PC-3 (cell line): ENCODE measurements around the gene WDR46. TPM values are rescaled to one million over a fixed set of nuclear protein-coding genes. Genes with fewer than 3 reads are reported as not detected.
A peak's percentile ranks its signal among the peaks of the same experiment; 100 is the strongest.

Source experiments
- ATAC-seq: fragments of 200-7000 bp; cut with Tn5 transposase; 2 replicates; pipeline ENCODE4 v1.9.1; 2020; ENCODE audit warnings: mild to moderate bottlenecking, moderate library complexity
- Bru-seq: library from RNA; stranded (reverse); fragments of 400-500 nt; gene quantifications from one replicate; lab custom pipeline; 2021; lab: Mats Ljungman, UMichigan
- BruChase-seq, 2 experiments: library from RNA; stranded (reverse); fragments of 400-500 nt; gene quantifications; one replicate each; lab custom pipeline; 2021; lab: Mats Ljungman, UMichigan
- BruUV-seq: library from RNA; stranded (reverse); fragments of 400-500 nt; replicated peaks from 2 replicates; lab custom pipeline; 2021; lab: Mats Ljungman, UMichigan
- CTCF ChIA-PET: fragments of 300-600 bp; sonication (Branson Sonifier 250); formaldehyde crosslinking; loops from one replicate; lab custom pipeline; 2022; ENCODE audit warnings: antibody characterized with exemption; lab: Charles Lee
- POLR2A ChIA-PET: fragments of 300-600 bp; sonication (Branson Sonifier 250); formaldehyde crosslinking; loops from one replicate; lab custom pipeline; 2022; ENCODE audit warnings: antibody characterized with exemption; ENCODE audit not compliant: unreplicated experiment; lab: Charles Lee
- DNase-seq: peaks from one replicate; pipeline ENCODE4 v3.0.0-alpha.2; 2015
- H2AFZ ChIP-seq: fragments of 300-600 bp; sonication (generic); 2 replicates; pipeline ENCODE4 v1.6.0; 2016; ENCODE audit warnings: antibody characterized with exemption, low read length
- H3F3A ChIP-seq: fragments of 300-600 bp; sonication (generic); one replicate; pipeline ENCODE4 v1.6.0; 2017; ENCODE audit warnings: antibody characterized with exemption, low read length, control low read depth, mild to moderate bottlenecking; ENCODE audit not compliant: unreplicated experiment
- H3K27ac ChIP-seq: fragments of 300-600 bp; sonication (generic); 2 replicates; pipeline ENCODE4 v1.5.1; 2016; ENCODE audit warnings: mild to moderate bottlenecking, low read length
- H3K27me3 ChIP-seq: fragments of 300-600 bp; sonication (generic); 2 replicates; pipeline ENCODE4 v1.6.1; 2016; ENCODE audit warnings: low read length, mixed read lengths
- H3K36me3 ChIP-seq: fragments of 300-600 bp; sonication (generic); 2 replicates; pipeline ENCODE4 v1.6.1; 2016; ENCODE audit warnings: low read depth, mixed run types, low read length, mixed read lengths
- H3K4me1 ChIP-seq: fragments of 300-600 bp; sonication (generic); 2 replicates; pipeline ENCODE4 v1.5.1; 2016; ENCODE audit warnings: low read length; ENCODE audit not compliant: insufficient read depth
- H3K4me2 ChIP-seq: fragments of 300-600 bp; sonication (generic); 2 replicates; pipeline ENCODE4 v1.6.0; 2016; ENCODE audit warnings: low read length
- H3K4me3 ChIP-seq: fragments of 300-600 bp; sonication (generic); 2 replicates; pipeline ENCODE4 v1.5.1; 2016; ENCODE audit warnings: mild to moderate bottlenecking, low read length, mixed read lengths
- H3K79me2 ChIP-seq: fragments of 300-600 bp; sonication (generic); 2 replicates; pipeline ENCODE4 v1.6.1; 2017; ENCODE audit warnings: low read length, mixed read lengths
- H3K9ac ChIP-seq: fragments of 300-600 bp; sonication (generic); 2 replicates; pipeline ENCODE4 v1.6.0; 2016; ENCODE audit warnings: mild to moderate bottlenecking, low read length
- H3K9me2 ChIP-seq: fragments of 300-600 bp; sonication (generic); replicated peaks from 2 replicates; pipeline ENCODE4 v1.6.1; 2016; ENCODE audit warnings: mixed run types, low read length, mixed read lengths
- H3K9me3 ChIP-seq: fragments of 300-600 bp; sonication (generic); 2 replicates; pipeline ENCODE4 v1.6.1; 2016; ENCODE audit warnings: low read length, mixed read lengths
- H4K20me1 ChIP-seq: fragments of 300-600 bp; sonication (generic); 2 replicates; pipeline ENCODE4 v1.6.1; 2016; ENCODE audit warnings: low read length, mixed read lengths
- EZH2 ChIP-seq: fragments of 300-600 bp; sonication (generic); IDR thresholded peaks from one replicate; pipeline ENCODE4 v1.6.1; 2017; ENCODE audit warnings: antibody characterized with exemption, mild to moderate bottlenecking, low read length; ENCODE audit not compliant: unreplicated experiment
- EZH2phosphoT487 ChIP-seq: fragments of 300-600 bp; sonication (generic); IDR thresholded peaks from 2 replicates; pipeline ENCODE4 v1.6.1; 2018; ENCODE audit warnings: mild to moderate bottlenecking, antibody characterized with exemption, low read length, borderline replicate concordance
- intact Hi-C: fragments of 100-400 bp; cut with micrococcal nuclease; formaldehyde crosslinking; loops from 2 replicates; pipeline ENCODE4 v1.9.0; 2023
- long read RNA-seq: library from polyadenylated mRNA; unstranded; transcript quantifications from one replicate; pipeline ENCODE4 v2.0.0, GENCODE V29; 2021; ENCODE audit not compliant: unreplicated experiment
- total RNA-seq: library from RNA; depleted of rRNA; stranded (reverse); fragments of >200 nt; gene quantifications from 2 replicates; pipeline ENCODE4 v1.2.3, GENCODE V29; 2014; rRNA removed
- TF ChIP-seq, protein P1 (sequence below): fragments of 300-600 bp; sonication (generic); conservative IDR thresholded peaks from 2 replicates; pipeline ENCODE4 v1.5.1; 2017; ENCODE audit warnings: antibody characterized with exemption, low read depth, mild to moderate bottlenecking, low read length

Gene WDR46, protein sequence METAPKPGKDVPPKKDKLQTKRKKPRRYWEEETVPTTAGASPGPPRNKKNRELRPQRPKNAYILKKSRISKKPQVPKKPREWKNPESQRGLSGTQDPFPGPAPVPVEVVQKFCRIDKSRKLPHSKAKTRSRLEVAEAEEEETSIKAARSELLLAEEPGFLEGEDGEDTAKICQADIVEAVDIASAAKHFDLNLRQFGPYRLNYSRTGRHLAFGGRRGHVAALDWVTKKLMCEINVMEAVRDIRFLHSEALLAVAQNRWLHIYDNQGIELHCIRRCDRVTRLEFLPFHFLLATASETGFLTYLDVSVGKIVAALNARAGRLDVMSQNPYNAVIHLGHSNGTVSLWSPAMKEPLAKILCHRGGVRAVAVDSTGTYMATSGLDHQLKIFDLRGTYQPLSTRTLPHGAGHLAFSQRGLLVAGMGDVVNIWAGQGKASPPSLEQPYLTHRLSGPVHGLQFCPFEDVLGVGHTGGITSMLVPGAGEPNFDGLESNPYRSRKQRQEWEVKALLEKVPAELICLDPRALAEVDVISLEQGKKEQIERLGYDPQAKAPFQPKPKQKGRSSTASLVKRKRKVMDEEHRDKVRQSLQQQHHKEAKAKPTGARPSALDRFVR
- total RNA-seq (104 and 146 TPM in 2 replicates), Bru-seq, nascent RNA (percentile 77 among the genes with signal in this experiment), BruChase-seq, experiment 1, labeled RNA remaining after a 6-hour chase (percentile 92 among the genes with signal in this experiment), BruChase-seq, experiment 2, labeled RNA remaining after a 2-hour chase (percentile 85 among the genes with signal in this experiment)
- long read RNA-seq, transcript WDR46-231 (15 exons, 2,358 nt): major isoform, 129 of 181 reads
- long read RNA-seq, partial matches to known transcripts: 27 of 181 reads
- long read RNA-seq, other reads (novel, unspliced or antisense): 25 of 181 reads

DNA sequence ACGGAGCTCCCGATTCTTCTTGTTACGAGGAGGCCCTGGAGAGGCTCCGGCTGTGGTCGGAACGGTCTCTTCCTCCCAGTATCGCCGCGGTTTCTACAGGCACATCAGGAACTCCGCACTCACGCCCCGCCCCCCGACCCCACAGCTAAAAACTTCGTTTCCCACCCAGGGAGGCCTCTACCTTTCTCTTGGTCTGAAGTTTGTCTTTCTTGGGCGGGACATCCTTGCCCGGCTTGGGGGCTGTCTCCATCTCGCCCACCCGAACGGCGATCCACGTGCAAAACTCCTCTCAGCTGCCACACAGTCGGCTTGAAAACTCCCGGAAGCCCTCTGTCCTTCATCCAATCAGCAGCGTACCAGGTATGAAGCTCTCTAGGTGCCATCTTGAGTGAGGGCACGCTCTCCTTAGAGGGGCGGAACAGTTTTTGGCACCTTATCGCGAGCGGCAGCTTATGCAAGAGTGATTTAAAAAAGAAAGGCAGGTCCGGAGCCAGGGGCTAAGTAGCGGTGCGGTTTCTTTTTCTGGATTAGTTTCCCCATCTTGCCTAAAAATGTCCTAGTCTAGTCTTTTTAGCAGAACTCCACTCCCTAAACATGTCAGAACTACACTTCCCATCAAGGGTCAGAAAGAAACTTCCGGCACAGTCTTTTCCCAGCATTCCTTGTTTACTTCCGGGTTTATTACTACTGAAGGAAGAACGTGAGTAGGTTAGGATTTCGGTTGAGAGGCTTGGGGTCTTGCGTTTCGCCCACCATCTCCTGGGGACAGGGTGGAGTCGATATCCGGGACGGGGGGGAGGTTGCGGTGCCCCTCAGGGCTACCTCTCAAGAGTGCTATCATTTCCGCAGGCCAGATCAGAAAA is at the start of gene WDR46, which contains the start of gene PFDN6:
WDR46 (minus strand) TSS at position 319 of the 863 bp plus-strand sequence; CDS start at position 250, 69 bp downstream.
PFDN6 (plus strand) TSS at position 681 of the 863 bp plus-strand sequence. CDS start 256 bp downstream, outside the sequence.
- Histone ChIP-seq H3K4me1 (peaks cover 17% of the 10 kb centered on the region), H3K4me2 (peak within 1 kb of the TSS; percentile 98), H3K27ac (peak within 1 kb of the TSS; percentile 6), H3K4me3 (peak within 1 kb of the TSS; percentile 97), H3K79me2 (peaks cover 52% of the 10 kb centered on the region), H3K9ac (peak within 1 kb of the TSS; percentile 91), H4K20me1 (no peaks in the 10 kb centered on the region), H3F3A (no peaks in the 10 kb centered on the region), H3K9me2 (no peaks in the 10 kb centered on the region), H2AFZ (peak within 1 kb of the TSS; percentile 98), H3K36me3 (peaks cover 41% of the 10 kb centered on the region), H3K9me3 (no peaks in the 10 kb centered on the region), H3K27me3 (no peaks in the 10 kb centered on the region)
- CTCF ChIA-PET: no interaction called here
- no peak for TF ChIP-seq EZH2
- TF ChIP-seq EZH2phosphoT487: no peak
- TF ChIP-seq, protein P1, sequence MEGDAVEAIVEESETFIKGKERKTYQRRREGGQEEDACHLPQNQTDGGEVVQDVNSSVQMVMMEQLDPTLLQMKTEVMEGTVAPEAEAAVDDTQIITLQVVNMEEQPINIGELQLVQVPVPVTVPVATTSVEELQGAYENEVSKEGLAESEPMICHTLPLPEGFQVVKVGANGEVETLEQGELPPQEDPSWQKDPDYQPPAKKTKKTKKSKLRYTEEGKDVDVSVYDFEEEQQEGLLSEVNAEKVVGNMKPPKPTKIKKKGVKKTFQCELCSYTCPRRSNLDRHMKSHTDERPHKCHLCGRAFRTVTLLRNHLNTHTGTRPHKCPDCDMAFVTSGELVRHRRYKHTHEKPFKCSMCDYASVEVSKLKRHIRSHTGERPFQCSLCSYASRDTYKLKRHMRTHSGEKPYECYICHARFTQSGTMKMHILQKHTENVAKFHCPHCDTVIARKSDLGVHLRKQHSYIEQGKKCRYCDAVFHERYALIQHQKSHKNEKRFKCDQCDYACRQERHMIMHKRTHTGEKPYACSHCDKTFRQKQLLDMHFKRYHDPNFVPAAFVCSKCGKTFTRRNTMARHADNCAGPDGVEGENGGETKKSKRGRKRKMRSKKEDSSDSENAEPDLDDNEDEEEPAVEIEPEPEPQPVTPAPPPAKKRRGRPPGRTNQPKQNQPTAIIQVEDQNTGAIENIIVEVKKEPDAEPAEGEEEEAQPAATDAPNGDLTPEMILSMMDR: no peak
- DNase-seq: peak; percentile 88
- intact Hi-C loops: loop anchor here (1.0 kb wide), 1 partner anchor 10 kb away; no protein-coding TSS in a partner anchor
- BruUV-seq: no TSS peak
- POLR2A ChIA-PET: interaction anchor here (0.6 to 1.5 kb wide), 4 partner anchors 10 to 317 kb away, joined by 4 to 12 read pairs (median 8); partner anchors contain the start of genes RPS18 and VPS52
- peak; percentile 95 for ATAC-seq

DNA sequence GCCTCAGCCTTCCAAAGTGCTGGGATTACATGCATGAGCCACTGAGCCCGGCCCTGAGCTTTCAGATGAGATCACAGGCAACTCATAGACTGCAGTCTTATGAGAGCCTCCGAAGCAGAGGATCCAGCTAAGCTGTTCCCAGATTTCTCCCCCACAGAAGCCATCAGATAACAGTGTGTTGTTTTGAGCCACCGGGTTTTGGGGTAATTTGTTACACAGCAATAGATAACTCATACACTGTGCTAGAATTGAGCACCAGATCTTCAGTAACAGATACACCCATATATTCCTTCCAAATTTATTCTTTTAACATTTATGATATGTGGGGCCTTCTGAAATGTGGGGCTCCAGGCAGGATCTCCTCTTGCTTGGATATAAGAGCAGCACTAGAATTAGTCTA is 47.5 kb upstream of the WDR46 start:
- Histone ChIP-seq H3K9me3 (no peaks in the 10 kb centered on the region), H3F3A (no peaks in the 10 kb centered on the region), H3K9me2 (no peaks in the 10 kb centered on the region), H3K4me1 (no peaks in the 10 kb centered on the region), H2AFZ (no peak overlapping the region), H3K4me3 (no peak overlapping the region), H3K27me3 (no peaks in the 10 kb centered on the region), H3K9ac (no peak overlapping the region), H4K20me1 (no peaks in the 10 kb centered on the region), H3K79me2 (no peaks in the 10 kb centered on the region), H3K36me3 (no peaks in the 10 kb centered on the region), H3K4me2 (no peak overlapping the region), H3K27ac (no peak overlapping the region)
- ATAC-seq (no peak), DNase-seq (no peak)
- CTCF ChIA-PET: no interaction called here
- intact Hi-C loops: no loop called here
- POLR2A ChIA-PET: no interaction called here
- no TSS peak for BruUV-seq
- TF ChIP-seq EZH2 (no peak), EZH2phosphoT487 (no peak)
- TF ChIP-seq, protein P1: no peak
